ENCODE data around the gene SLC25A20.

GRCh38 chr3:48857641-48858040, 41.0 kb downstream of the SLC25A20 start:
- TF ChIP-seq, protein P1, sequence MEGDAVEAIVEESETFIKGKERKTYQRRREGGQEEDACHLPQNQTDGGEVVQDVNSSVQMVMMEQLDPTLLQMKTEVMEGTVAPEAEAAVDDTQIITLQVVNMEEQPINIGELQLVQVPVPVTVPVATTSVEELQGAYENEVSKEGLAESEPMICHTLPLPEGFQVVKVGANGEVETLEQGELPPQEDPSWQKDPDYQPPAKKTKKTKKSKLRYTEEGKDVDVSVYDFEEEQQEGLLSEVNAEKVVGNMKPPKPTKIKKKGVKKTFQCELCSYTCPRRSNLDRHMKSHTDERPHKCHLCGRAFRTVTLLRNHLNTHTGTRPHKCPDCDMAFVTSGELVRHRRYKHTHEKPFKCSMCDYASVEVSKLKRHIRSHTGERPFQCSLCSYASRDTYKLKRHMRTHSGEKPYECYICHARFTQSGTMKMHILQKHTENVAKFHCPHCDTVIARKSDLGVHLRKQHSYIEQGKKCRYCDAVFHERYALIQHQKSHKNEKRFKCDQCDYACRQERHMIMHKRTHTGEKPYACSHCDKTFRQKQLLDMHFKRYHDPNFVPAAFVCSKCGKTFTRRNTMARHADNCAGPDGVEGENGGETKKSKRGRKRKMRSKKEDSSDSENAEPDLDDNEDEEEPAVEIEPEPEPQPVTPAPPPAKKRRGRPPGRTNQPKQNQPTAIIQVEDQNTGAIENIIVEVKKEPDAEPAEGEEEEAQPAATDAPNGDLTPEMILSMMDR (IDR thresholded peaks at IDR 0.05), result no peak
- TF ChIP-seq POLR2A (IDR thresholded peaks at IDR 0.05), result no peak
